Body of pancreas (tissue), 4 donors: ENCODE data around the gene PIANP. TPM values are rescaled to one million over a fixed set of nuclear protein-coding genes. Genes with fewer than 3 reads are reported as not detected.
"Not testable (repeated sequence)": the region's sequence is repeated elsewhere in the genome, so short reads cannot be mapped to it uniquely, and the experiment has no call there.

Source experiments
- ATAC-seq: fragments of 150-250 bp; one replicate; pipeline ENCODE4 v1.9.1; 2016
- DNase-seq, 4 donors: peaks; one replicate each; pipeline ENCODE4 v3.0.0-alpha.2; 2019
- H3K27ac ChIP-seq, 4 donors: fragments of 200-600 bp; sonication (generic); 1 replicate in 3 of 4; 2 replicates in 1 of 4; pipeline versions ENCODE4 v1.5.1 to v1.6.1; 2016 to 2019; ENCODE audit warnings: mild to moderate bottlenecking in 1 of 4, mixed read lengths in 1 of 4, moderate library complexity in 1 of 4
- H3K27me3 ChIP-seq, 2 donors: fragments of 200-600 bp; sonication (generic); one replicate each; pipeline ENCODE4 v1.6.0; 2016; ENCODE audit warnings: mild to moderate bottlenecking in 1 of 2
- H3K36me3 ChIP-seq, 2 donors: fragments of 200-600 bp; sonication (generic); replicated peaks in 1 of 2; 2 replicates each; pipeline ENCODE4 v1.5.1; 2016; ENCODE audit warnings: low read depth in 2 of 2; ENCODE audit not compliant: insufficient read depth in 1 of 2
- H3K4me1 ChIP-seq: fragments of 200-600 bp; sonication (generic); one replicate; pipeline ENCODE4 v1.6.0; 2016
- H3K4me3 ChIP-seq, 2 donors: fragments of 200-600 bp; sonication (generic); 1 replicate in 1 of 2; 2 replicates in 1 of 2; pipeline ENCODE4 v1.5.1; 2016 to 2019
- H3K9me3 ChIP-seq, 3 donors: fragments of 200-600 bp; sonication (generic); 1 replicate in 2 of 3; 2 replicates in 1 of 3; pipeline ENCODE4 v1.5.1; 2016
- POLR2A ChIP-seq, 3 donors: fragments of 450-650 bp; IDR thresholded peaks; one replicate each; pipeline ENCODE4 v1.6.1; 2016; ENCODE audit warnings: antibody characterized with exemption in 3 of 3, mild to moderate bottlenecking in 2 of 3
- WGBS, 2 donors: methylation state at CpG; one replicate each; pipeline ENCODE4 v1.1.5; 2017; 5-methylcytosine and 5-hydroxymethylcytosine counted together
- intact Hi-C: fragments of 100-400 bp; cut with DNase I; formaldehyde crosslinking; loops from one replicate; pipeline ENCODE4 v1.15.1; 2023
- total RNA-seq, 2 donors: library from RNA; depleted of rRNA; stranded (reverse); fragments of >200 nt; gene quantifications; one replicate each; pipeline ENCODE4 v1.1.0, GENCODE V29; 2016
- TF ChIP-seq, protein P1 (sequence below), 7 experiments: fragments of 450-650 bp in 4 of 7; fragments of 200-600 bp in 3 of 7; sonication (generic) in 3 of 7; IDR thresholded peaks; one replicate each; pipeline ENCODE4 v1.5.1; 2016 to 2019; ENCODE audit warnings: antibody characterized with exemption in 7 of 7

PIANP gene
- total RNA-seq, 2 donors from 2014 or later, result not detected

DNA sequence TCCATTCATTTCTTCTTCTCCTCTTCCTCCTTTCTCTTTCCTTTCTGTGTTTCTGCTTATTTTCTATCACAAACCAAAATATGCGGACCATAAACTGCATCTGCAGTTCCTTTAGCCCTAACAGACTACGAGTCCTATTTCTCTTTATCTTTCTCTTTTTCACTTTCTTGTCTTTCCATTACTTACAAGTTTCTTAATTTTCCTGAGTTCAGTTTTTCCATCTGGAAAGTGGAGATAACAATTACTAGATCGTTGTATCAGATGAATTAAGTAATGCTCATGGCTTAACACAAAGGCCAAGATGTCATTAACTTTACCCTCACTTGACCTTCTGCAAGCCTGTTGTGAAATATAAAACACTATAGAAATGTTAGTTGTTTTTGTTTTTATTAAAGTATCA, 22.2 kb upstream of the PIANP start:
- Histone ChIP-seq H3K27ac (no peak overlapping the region), H3K9me3 (no peaks in the 10 kb centered on the region), H3K4me1 (peaks cover 9% of the 10 kb centered on the region), H3K36me3 (peaks cover 0 to 1% of the 10 kb centered on the region in 2 donors), H3K27me3 (no peaks in the 10 kb centered on the region), H3K4me3 (no peak overlapping the region)
- WGBS, 2 donors, result 79 to 82% methylated on average over 3 of the region's 3 CpGs
- intact Hi-C loops, result no loop called here
- TF ChIP-seq, protein P1, sequence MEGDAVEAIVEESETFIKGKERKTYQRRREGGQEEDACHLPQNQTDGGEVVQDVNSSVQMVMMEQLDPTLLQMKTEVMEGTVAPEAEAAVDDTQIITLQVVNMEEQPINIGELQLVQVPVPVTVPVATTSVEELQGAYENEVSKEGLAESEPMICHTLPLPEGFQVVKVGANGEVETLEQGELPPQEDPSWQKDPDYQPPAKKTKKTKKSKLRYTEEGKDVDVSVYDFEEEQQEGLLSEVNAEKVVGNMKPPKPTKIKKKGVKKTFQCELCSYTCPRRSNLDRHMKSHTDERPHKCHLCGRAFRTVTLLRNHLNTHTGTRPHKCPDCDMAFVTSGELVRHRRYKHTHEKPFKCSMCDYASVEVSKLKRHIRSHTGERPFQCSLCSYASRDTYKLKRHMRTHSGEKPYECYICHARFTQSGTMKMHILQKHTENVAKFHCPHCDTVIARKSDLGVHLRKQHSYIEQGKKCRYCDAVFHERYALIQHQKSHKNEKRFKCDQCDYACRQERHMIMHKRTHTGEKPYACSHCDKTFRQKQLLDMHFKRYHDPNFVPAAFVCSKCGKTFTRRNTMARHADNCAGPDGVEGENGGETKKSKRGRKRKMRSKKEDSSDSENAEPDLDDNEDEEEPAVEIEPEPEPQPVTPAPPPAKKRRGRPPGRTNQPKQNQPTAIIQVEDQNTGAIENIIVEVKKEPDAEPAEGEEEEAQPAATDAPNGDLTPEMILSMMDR (IDR thresholded peaks at IDR 0.05), result no peak
- no peak for TF ChIP-seq POLR2A (IDR thresholded peaks at IDR 0.05)
- no peak for ATAC-seq
- no peak for DNase-seq

- Histone ChIP-seq H3K27me3 (no peaks in the 10 kb centered on the region), H3K36me3 (no peaks in the 10 kb centered on the region)
- TF ChIP-seq, protein P1 (IDR thresholded peaks at IDR 0.05), result no peak
- TF ChIP-seq POLR2A (IDR thresholded peaks at IDR 0.05), result no peak
Observed at GRCh38 chr12:6716874-6717437, 16.3 kb upstream of the PIANP start.

DNA sequence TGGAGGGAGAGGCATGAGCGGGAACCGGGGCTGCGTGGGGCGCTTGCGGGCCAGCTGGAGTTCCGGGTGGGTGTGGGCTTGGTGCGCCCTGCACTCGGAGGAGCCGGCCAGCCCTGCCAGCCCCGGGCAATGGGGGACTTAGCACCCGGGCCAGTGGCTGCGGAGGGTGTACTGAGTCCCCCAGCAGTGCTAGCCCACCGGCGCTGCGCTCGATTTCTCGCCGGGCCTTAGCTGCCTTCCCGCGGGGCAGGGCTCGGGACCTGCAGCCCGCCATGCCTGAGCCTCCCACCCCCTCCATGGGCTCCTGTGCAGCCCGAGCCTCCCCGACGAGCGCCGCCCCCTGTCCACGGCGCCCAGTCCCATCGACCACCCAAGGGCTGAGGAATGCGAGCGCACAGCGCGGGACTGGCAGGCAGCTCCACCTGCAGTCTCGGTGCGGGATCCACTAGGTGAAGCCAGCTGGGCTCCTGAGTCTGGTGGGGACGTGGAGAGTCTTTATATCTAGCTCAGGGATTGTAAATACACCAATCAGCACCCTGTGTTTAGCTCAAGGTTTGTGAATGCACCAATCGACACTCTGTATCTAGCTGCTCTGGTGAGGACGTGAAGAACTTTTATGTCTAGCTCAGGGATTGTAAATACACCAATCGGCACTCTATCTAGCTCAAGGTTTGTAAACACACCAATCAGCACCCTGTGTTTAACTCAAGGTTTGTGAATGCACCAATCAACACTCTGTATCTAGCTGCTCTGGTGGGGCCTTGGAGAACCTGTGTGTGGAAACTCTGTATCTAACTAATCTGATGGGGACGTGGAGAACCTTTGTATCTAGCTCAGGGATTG, 15.6 kb upstream of the PIANP start:
- DNase-seq, H3K4me3 ChIP-seq, H3K36me3 ChIP-seq, H3K4me1 ChIP-seq, H3K9me3 ChIP-seq, H3K27me3 ChIP-seq, H3K27ac ChIP-seq, ATAC-seq, intact Hi-C loops: not testable (repeated sequence)
- WGBS, 2 donors, result 82% methylated on average over 27 of the region's 41 CpGs; no CpG with 5 or more reads in 1 of the 2 donors

More at GRCh38 chr12:6716874-6717437, 16.3 kb upstream of the PIANP start:
- no peaks in the 10 kb centered on the region for H3K4me1 ChIP-seq
- DNase-seq, result no peak
- no peak for ATAC-seq
- H3K27ac ChIP-seq, result no peak overlapping the region
- H3K4me3 ChIP-seq, result no peak overlapping the region
- intact Hi-C loops, result no loop called here
- no peaks in the 10 kb centered on the region for H3K9me3 ChIP-seq
- WGBS, 2 donors, result 72 to 81% methylated on average over 9 to 10 of the region's 10 CpGs

DNA sequence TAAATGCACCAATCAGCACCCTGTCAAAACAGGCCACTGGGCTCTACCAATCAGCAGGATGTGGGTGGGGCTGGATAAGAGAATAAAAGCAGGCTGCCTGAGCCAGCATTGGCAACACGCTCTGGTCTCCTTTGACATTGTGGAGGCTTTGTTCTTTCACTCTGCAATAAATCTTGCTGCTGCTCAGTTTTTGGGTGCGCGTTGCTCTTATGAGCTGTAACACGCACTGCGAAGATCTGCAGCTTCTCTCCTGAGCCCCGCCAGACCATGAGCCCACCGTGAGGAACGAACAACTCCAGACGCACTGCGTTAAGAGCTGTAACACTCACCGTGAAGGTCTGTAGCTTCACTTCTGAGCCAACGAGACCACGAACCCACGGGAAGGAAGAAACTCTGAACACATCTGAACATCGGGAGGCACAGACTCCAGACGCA, 8.4 kb upstream of the PIANP start:
- intact Hi-C loops, result no loop called here
- no peak for DNase-seq
- ATAC-seq, result no peak
- no peaks in the 10 kb centered on the region for H3K36me3 ChIP-seq
- no peaks in the 10 kb centered on the region for H3K4me1 ChIP-seq
- 72 to 79% methylated on average over 14 to 16 of the region's 16 CpGs for WGBS, 2 donors
- H3K27me3 ChIP-seq, result no peaks in the 10 kb centered on the region
- no peak overlapping the region for H3K4me3 ChIP-seq
- TF ChIP-seq POLR2A (IDR thresholded peaks at IDR 0.05), result no peak
- TF ChIP-seq, protein P1 (IDR thresholded peaks at IDR 0.05), result no peak
- no peaks in the 10 kb centered on the region for H3K9me3 ChIP-seq
- no peak overlapping the region for H3K27ac ChIP-seq

GRCh38 chr12:6708351-6708750, 7.7 kb upstream of the PIANP start:
- ATAC-seq, H3K36me3 ChIP-seq, intact Hi-C loops, H3K9me3 ChIP-seq, DNase-seq, H3K4me3 ChIP-seq, H3K4me1 ChIP-seq, H3K27ac ChIP-seq, H3K27me3 ChIP-seq: not testable (repeated sequence)
- 81 to 93% methylated on average over 5 to 8 of the region's 21 CpGs for WGBS, 2 donors
